AML-193 (cell line): Measurements from ENCODE around the gene TARP.

Experiments used
- DNase-seq, 2 experiments: peaks; one replicate each; lab custom pipeline; 2025; lab: John Stamatoyannopoulos, UW

TARP gene

DNA sequence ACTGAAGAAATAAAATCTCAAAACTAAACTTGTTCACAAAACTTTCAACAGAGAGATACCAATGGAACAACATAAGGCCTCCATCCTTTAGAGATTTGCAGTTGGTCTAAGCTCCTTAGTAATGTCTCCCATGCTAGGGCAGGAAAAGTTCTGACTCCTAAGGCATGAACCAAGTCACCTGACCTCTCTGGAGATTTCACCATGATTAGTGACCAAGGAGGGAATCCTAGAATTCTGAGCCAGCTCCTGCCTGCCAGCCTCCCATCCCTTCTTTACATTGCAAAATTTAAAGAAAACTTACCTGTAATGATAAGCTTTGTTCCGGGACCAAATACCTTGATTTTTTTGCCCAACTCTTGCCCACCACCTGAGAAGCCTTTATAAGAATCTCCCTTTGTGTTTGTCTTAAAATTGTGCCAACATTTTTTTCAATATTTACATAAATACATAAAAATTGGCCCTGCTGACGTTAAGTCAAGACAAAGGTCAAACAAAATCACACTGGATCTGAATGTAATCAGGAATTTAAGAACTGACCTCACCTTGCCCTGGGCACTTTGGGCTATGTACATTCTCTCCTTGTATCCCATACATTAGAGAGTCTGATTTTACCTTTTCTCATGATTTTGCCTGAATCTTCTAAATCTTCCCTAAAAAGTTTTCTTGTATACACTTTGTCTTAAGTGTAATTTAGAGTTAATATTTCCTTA is at the start of gene TARP:
Gene TARP (minus strand): TSS at position 351 of the 710 bp plus-strand sequence.
- no peak for DNase-seq

- no peak for DNase-seq
These were observed 49.7 kb upstream of the TARP start for GRCh38 chr7:38323156-38323555.

- no peak for DNase-seq
These were observed 49.0 kb upstream of the TARP start for GRCh38 chr7:38322461-38322860.

DNA sequence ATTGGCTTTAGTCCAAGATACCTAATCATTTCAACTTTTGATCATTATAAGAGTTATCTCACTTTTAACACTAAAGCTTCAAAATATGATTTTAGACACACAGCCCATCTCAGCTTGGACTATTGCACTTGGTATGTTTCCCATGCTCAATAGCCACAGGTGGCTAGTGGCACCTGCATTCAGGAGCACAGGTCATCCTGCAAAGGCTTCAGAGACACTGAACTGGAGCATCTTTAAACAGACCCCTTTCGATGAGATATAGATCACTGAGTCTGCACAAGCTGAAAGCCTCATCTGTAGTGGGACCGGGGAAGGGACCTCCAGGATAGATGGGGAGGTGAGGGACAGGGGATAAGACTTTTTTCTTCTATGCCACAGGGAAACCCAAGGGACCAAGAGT is 48.5 kb upstream of the TARP start:
- no peak for DNase-seq

GRCh38 chr7:38321515-38321944 is 48.1 kb upstream of the TARP start:
- DNase-seq = no peak

DNA sequence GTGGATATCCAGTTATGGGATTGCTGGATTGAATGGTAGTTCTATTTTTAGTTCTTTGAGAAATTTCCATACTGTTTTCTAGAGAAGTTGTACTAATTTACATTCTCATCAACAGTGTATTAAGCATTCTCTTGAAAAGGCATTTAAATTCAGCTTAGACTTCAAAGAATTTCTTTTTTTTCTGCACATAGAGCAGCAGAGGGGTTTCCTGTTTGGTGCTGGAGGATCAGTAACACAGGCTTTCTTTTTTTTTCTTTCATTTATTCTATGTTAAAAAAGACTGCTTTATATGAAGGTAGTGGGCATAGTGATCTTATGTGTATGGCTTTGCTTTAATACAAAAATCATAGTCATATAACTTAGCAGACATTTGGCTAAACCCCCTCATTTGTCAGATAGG is 47.6 kb upstream of the TARP start:
- DNase-seq = no peak

DNA sequence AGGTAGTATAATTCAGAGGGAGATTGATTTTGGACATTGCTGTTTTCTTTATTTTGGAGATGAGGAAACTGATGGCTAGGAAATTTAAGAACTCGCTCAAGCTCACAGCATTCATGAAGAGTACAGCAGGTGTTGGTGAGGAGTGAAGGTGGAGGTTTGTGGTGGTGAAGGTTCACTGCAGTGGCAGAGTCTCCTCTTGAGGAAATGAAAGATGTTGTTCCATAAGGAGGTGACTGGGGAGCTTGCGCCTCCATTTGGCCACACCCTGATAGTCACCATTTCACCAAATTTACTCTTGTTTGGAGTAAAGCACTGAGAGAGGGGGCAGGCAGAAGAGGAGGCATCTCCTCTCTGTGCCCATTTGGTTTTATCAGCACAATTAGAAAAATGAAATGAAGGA is 46.4 kb upstream of the TARP start:
- DNase-seq = no peak

- peak; percentile 40 to 63 for DNase-seq
These were observed 45.5 kb upstream of the TARP start for GRCh38 chr7:38318803-38319416.

- DNase-seq = peak; percentile 41
These were observed 44.8 kb upstream of the TARP start for GRCh38 chr7:38318241-38318640.

- DNase-seq = peak; percentile 51 to 65
These were observed 44.1 kb upstream of the TARP start for GRCh38 chr7:38317515-38317914.

DNA sequence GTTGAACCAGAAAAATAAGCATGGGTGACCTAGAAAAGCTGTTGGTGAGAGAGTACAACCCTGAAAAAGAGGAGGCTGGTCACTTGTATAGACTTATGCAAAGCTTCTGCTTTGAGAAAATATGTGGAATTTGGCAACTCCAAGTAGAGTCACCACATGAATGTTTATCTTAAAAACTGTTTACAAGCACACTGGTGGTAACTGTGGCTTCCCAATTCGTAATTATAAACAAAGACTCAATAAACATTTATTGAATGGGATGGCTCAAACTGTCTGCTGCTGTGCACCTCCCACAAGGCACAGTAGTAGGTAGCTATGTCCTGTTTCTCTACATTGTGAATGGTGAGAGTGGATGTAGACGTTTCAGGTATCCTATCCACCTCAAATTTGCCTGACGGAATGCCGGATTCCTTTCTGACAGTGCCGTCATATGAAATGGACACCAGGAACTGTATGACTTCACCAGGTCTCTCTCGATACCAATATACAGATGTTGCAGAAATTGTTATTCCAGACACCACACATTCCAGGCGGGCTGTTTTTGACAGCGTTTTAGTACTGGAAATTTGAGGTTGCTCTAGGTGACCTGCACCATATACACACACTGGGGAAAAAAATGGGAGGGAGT is 43.4 kb upstream of the TARP start:
- DNase-seq = no peak

DNA sequence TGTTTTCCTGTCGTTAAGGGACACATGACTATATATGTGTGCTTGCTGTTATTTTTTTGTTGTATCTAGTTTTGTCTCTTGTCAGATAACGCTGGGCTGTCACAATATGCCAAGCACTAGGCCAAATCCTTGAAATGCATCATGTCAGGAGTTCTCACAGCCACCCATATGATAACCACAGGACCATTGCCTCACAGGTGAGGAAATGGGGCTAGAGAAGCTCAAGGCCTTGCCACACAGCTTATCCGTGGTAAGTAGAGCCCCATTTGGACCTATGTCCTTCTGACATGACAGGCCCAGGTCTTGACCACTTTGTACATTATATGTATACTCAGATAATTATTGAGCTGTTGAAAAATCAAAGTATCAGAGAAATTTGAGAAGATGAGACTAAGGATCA is 42.0 kb upstream of the TARP start:
- no peak for DNase-seq

GRCh38 chr7:38312821-38313220 is 39.4 kb upstream of the TARP start:
- no peak for DNase-seq

- no peak for DNase-seq
These were observed 38.0 kb upstream of the TARP start for GRCh38 chr7:38311329-38311937.

GRCh38 chr7:38310591-38311101 is 37.2 kb upstream of the TARP start:
- DNase-seq = peak; percentile 52 to 59

DNA sequence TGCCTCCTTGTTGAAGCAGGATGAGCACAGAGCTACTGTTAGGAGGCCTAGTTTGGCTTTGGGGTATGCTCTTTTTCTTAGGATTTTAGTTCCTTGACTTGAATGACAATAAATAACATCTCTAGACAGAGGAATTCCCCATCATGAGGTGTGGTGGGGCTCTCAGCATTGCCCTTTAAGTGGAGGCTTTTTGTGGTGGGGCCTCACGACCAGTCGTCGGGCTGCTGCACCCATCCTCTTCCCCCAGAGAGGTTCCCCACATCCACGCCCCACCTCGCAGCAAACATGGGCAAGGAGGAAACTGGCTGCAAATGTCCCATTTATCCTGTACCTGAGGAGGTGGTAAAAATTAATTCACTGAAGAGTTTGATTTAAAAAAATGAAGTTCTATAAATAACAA is 36.1 kb upstream of the TARP start:
- DNase-seq = no peak

GRCh38 chr7:38308140-38308539 is 34.7 kb upstream of the TARP start:
- DNase-seq = no peak

- DNase-seq = peak in 1 of 2 experiments; percentile 27
These were observed 34.2 kb upstream of the TARP start for GRCh38 chr7:38307640-38308039.

DNA sequence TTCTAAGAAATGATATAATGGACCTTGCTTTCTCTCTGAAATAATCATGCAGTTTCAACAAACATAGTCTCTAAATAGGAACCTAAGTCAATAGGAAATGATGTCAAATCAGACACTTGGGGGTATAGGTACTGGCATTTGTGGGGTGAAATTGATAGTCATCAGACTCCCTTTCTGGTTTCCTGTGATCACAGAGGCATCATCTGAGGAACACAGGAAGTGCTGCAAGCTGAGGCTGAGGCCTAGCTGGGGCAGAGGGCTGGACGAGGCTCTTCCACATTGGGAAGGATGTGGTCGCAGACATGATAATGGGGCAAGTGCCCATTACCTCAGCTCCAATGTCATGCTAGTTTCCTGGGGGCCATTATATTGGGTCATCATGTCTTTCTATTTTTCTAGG is 33.5 kb upstream of the TARP start:
- peak; percentile 42 to 68 for DNase-seq

DNA sequence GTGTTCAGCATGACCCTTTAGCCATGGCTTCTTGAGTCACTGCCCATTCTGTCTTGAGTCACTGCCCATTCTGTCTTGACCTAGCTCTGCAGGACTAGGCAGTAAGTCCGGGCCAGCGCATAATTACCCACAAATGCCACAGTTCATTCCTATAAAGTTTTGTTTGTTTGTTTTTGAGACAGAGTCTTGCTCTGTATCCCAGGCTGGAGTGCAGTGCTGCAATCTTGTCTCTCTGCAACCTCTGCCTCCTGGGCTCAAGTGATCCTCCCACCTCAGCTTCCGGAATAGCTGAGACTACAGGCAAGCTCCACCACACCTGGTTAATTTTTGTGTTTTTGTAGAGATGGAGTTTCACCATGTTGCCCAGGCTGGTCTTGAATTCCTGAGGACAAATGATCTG is 32.7 kb upstream of the TARP start:
- DNase-seq = no peak

DNA sequence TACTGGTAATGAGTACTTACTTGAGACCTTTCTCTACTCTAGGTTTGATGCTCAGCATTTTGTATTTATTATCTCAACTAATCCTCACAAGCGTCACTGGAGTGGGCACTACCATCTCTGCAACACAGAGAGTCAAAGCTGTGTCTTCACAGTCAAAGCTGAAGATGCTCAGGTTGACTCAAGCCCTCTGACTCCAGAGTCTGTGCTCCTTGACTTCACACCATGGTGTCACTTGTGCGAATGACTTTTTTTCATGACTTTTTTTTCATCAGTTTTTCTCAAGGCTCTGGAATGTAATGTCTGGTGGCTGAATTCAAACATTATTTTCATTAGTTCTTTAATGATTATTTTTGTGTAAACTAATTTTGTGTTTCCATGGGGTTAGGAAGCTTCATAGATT is 30.4 kb upstream of the TARP start:
- no peak for DNase-seq

GRCh38 chr7:38300175-38300574 is 26.7 kb upstream of the TARP start:
- DNase-seq = peak in 1 of 2 experiments; percentile 22
